ENCODE results near the gene ADAM17.
"Not testable (repeated sequence)": the region's sequence is repeated elsewhere in the genome, so short reads cannot be mapped to it uniquely, and the experiment has no call there.

Gene ADAM17

DNA sequence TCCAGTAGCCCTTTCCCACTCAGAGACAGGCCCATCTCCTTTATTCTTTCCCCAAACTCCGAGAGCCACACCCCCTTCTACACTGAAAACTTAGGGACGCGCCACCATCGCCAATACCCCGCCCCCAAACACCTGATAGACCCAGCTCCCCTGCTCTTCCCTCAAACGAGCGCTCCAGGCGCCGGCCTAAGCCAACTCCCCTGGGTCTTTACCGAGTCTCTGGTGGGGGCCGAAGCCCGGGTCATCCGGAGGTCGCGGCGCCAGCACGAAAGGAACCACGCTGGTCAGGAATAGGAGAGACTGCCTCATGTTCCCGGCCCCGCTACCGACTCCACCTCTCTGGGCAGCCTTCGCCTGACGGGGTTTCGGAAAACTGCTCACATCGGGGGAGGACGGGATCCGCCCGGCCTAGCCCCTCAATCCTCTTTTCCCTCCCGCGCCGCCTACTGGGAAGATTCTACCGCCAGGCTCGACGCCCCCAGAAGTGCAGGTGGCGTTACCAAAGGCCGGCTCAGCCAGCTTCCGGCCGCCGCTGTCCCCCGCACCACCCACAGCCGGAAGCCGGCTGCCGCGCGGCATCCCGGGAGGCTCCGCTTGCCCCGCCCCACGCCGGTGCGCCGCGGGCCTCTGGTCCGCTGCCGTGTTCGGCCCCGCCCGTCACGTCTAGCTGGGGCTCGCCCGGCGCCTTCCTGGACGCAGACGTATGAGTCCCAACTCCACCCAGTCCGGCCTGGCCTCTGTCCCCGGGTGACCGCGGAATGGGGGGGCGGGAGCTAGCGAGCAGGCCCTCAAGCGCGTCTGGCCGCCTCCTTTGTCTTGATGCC, at the start of gene ADAM17:
Gene ADAM17, minus strand, starts transcription at position 534 of the 824 bp plus-strand sequence. Its CDS starts 225 bp downstream, at position 309.
- peak; percentile 77 to 90 (median 79) for DNase-seq (ENCODE audit: low read depth in 2 of 3, low spot score in 2 of 3)

DNA sequence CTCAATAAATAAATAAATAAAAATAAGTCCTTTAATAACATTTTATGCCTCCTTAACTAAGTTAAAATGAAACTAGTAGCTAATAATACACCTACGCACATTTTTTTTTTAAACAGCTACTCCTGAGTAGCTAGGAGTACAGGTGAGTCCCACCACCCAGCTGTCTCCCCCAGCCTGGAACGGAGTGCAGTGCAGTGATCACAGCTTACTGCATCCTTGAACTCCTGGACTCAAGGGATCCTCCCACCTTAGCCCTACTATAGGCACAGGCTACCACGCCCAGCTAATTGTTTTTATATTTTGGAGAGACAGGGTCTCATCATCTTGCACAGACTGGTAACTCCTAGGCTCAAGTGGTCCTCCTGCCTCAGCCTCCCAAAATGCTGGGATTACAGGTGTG, 46.8 kb upstream of the ADAM17 start:
- no peak for DNase-seq (ENCODE audit: low read depth in 2 of 3, low spot score in 2 of 3)

DNA sequence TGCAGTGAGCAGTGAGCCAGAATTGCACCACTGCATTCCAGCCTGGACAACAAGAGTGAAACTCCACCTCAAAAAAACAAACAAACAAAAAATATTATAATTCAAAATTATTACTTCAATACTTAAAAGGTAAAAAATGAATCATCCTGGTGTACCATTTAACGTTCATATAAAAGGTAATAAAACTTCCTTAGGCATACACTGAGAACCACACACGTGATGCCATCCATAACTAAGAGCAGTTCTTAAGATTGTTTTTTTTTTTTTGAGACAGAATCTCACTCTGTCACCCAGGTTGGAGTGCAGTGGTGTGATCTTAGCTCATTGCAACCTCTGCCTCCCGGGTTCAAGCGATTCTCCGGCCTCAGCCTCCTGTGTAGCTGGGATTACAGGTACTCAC, 45.8 kb upstream of the ADAM17 start:
- no peak for DNase-seq (ENCODE audit: low read depth in 2 of 3, low spot score in 2 of 3)

DNA sequence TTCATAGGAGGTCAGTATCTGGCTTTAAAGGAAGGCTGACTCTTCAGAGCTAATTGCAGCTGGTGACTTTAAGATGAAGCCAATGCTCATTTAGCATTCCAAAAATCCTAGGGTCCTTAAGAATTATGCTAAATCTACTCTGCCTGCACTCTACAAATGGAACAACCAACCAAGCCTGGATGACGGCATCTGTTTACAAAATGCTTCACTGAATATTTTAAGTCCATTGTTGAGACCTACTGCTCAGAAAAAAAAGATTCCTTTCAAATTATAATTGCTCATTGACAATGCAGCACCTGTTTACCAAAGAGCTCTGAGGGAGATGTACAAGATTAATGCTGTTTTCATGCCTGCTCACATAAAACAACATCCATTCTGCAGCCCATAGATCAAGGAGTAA, 43.8 kb upstream of the ADAM17 start:
- DNase-seq (ENCODE audit: low read depth in 2 of 3, low spot score in 2 of 3) = no peak

DNA sequence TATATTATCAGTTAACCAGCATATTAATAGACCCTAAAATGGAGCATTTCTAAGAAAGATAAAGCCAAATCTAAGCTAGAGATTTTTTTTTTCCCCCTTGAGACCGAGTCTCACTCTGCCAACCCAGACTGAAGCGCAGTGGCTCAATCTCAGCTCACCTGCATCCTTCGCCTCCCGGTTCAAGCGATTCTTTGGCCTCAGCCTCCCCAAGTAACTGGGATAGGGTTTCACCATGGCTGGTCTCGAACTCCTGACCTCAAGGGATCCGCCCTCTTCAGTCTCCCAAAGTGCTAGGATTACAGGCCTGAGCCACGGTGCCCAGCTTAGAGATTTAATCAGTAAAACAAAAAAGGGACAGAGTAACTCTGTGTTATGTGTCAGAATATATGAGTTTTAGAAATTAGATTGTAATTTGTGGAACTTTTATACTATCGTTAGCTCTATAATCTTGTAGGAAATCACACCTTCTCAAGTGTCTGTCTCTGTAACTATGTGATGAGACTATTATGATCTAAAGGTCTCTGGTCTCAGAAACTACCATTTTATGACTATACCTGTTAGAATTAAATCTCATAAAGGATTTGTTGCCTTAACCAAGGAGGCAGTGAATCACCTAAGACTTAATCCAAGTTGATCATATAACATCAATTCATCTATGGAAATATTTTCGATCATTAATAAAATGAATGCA, 41.1 kb upstream of the ADAM17 start:
- DNase-seq (ENCODE audit: low read depth in 2 of 3, low spot score in 2 of 3) = no peak

DNA sequence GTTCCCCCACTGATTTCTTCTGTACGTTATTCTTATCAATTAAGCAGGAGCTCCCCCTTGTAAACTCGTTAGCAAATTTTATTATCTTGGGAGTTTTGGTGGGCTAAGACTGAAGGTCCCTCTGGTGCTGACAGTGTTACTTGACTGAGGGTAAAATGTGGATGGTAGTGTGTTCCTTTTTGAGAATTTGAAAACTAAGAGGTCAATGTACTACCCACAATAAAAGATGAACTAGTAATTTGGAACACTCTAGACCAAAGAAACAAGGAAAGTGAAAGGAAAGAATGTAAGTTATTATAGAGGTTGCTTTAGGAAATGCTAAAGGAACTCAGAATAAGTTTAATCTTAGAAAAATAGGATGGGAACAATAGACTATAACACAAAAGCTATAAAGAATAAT, 40.1 kb upstream of the ADAM17 start:
- DNase-seq (ENCODE audit: low read depth in 2 of 3, low spot score in 2 of 3) = no peak

DNA sequence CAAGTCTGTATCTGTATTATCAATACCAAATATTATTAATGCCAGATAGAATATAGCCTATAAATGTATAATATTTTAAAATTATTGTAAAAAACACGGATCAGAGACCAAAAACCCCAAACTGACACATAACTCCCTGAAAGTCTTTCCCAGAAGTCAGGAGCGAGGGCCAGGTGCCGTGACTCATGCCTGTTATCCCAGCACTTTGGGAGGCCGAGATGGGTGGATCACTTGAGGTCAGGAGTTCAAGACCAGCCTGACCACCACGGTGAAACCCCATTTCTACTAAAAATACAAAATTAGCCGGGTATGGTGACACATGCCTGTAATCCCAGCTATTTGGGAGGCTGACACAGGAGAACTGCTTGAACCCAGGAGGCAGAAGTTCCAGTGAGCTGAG, 39.6 kb upstream of the ADAM17 start:
- DNase-seq (ENCODE audit: low read depth in 2 of 3, low spot score in 2 of 3) = not testable (repeated sequence)

DNA sequence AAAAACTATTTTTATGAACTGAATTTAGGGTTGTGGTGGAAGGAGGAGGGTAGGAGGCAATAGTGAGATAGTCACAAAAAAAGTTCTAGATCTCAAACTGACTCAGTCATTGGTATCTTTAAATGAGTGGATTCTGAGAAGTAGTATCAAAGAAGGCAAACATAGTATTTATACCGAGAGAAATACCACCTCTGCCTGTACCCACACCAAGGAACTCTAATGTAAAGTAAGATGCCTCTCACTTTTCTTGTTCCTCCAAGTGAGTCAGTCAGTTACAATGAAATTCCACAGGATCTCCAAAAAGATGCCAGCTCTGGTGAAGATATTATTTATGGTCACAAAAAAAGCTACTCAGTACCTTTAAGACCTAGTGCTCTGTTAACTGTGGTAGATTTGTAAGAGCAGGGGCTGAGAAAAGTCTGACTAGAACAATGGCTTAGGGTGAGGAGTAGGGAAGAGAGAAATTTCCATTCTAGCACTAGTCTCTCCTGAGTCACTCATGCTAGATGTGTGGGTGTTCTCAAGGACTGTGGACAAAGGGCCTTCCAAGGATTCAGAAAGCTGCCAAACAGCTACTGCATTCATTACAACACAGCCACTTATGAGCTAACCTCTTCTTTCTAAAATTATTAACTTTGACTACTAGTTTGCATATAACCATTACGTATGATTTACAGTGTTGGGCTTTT, 38.9 kb upstream of the ADAM17 start:
- no peak for DNase-seq (ENCODE audit: low read depth in 2 of 3, low spot score in 2 of 3)

DNA sequence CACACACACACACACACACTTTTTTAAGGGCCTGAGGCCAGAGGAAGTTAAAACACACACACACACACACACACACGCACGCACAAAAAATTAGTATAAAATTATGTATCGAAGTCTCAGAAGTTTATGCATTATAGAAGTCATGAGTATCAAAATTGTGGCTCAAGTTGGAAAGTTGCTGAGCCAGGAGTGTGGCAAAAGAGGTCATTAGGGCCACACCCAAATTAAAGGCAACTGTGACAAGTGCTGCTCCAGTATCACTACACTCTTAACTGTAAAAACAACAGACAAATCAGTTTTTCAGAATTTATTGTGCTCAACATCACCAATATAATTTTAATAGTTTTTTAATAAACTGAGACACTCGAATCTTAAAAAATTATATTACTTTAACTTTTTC, 38.3 kb upstream of the ADAM17 start:
- no peak for DNase-seq (ENCODE audit: low read depth in 2 of 3, low spot score in 2 of 3)

DNA sequence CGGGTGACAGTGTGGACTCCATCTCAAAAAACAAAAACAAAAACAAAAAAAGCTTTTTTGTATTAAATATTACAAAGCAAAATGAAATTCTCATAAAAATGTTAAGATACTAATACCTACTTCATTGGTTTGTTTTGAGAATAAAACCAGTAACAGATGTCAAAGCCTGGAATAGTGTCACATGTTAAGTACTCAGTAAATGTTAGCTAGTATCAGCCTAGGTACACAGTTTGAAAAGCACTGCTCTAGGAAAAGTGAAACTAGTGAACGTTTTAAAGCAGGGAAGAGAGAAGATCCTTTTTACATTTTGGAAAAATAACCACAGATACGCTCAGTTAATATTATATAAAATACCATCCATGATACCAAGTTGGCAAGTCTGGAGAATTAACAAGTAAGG, 37.1 kb upstream of the ADAM17 start:
- no peak for DNase-seq (ENCODE audit: low read depth in 2 of 3, low spot score in 2 of 3)

DNA sequence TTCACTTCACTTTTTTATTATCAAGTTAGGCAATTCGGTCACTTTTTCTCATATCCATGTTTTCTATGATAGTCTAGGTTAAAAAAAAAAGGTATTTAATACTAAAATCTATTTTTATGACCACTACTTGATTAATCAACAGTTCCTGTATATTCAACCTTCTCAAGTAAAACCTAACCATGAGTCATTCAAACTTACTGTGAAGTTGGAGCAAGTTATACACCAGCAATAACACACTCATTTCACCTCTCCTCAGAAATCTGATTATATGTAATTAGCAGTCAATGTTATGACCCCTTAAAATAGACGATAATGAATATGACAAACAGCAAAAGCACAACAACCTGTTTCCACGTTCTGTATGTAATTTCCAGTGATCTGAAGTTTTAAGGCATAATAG, 35.0 kb upstream of the ADAM17 start:
- DNase-seq (ENCODE audit: low read depth in 2 of 3, low spot score in 2 of 3) = no peak

DNA sequence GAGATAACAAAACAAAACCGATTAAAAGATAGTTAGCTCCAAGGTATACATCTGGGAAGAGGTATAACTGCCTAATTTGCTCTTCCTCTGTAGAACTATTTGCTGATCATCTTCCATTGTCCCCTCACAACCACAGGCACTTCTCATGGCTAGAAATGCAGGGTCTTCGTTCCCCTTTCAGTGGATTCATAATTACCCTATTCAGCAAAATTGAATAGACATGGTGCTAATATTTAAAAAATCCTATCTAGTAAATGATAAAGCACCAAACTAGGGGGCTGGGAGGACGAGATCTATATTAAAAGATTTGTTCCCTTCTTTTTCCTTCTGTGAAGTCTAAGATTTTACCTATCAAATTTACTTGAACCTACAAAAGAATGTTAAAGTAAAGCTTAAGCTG, 30.8 kb upstream of the ADAM17 start:
- no peak for DNase-seq (ENCODE audit: low read depth in 2 of 3, low spot score in 2 of 3)

DNA sequence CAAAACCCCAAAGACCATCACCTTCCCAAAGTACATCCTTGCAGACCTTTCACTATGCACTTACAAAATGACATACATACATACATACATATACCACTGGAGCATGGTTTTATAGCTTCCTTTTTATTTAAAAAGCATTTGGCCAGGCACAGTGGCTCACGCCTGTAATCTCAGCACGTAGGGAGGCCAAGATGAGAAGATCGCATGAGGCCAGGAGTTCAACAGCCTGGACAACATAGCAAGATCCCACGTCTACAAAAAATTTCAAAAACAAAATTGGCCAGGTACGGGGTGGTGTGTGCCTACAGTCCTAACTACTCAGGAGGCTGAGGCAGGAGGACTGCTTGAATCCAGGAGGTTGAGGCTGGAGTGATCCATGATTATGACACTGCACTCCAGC, 29.9 kb upstream of the ADAM17 start:
- DNase-seq (ENCODE audit: low read depth in 2 of 3, low spot score in 2 of 3) = no peak

DNA sequence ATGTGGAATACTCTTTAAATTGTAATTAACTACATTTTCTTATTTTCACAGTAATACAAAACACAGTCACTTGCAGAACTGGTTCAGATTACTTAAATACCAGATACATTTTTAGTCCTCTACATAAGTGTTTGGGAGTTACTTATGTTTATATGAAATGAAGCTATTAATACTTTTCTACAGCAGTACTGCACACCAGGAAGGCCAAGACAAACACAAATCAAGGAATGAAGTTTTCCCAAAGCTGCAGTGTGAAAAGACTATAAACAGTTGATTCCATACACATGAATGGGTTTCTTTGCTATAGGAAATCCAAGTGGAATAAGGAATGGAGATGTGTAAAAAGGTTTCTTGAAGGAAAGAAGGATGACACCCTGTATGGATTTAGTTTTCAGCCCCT, 29.3 kb upstream of the ADAM17 start:
- DNase-seq (ENCODE audit: low read depth in 2 of 3, low spot score in 2 of 3) = not testable (repeated sequence)

DNA sequence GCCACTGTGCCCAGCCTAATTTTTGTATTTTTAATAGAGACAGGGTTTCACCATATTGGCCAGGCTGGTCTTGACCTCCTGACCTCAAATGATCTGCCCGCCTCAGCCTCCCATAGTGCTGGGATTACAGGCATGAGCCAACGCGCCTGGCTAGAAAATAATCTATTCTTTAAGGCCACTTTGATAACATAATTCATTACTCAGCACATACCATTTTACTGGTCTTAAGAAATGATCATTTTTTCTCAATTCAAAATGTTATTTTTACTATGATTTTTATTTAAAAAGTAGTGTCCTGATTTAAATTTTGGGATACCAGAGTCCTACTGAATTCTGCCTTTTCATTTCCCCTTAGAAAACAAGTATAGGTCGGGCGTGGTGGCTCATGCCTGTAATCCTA, 27.0 kb upstream of the ADAM17 start:
- DNase-seq (ENCODE audit: low read depth in 2 of 3, low spot score in 2 of 3) = no peak

DNA sequence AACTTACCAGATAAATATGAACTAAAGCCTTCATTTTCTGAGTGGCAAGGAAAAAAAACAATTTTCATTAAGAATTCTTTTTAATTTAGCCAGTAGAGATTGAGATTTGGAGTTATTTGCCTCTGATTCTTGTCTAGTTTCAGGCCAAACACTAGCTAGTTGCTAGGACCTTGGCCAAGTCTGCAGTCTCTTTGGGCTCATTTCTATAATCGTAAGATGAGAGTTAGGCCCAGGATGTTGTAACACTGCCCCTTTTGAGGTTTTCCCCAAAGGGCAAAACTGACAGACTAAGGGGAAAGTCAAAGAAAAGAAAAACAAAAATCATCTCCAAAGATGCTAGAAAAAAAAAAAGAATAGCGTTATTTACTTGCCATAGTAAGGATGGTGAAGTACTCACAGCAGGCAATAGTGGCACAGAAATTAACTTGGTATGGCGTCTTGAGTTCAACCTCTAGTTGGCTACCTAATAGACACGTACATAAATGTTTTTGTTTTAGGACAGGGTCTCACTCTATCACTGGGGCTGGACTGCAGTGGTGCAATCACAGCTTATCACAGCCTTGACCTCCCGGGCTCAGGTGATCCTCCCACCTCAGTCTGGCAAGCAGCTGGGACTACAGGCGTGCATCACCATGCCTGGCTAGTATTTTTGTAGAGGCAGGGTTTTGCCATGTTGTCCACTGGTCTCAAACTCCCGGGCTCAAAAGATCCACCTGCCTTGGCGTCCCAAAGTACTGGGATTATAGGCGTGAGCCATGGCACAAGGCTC, 23.0 kb upstream of the ADAM17 start:
- no peak for DNase-seq (ENCODE audit: low read depth in 2 of 3, low spot score in 2 of 3)

DNA sequence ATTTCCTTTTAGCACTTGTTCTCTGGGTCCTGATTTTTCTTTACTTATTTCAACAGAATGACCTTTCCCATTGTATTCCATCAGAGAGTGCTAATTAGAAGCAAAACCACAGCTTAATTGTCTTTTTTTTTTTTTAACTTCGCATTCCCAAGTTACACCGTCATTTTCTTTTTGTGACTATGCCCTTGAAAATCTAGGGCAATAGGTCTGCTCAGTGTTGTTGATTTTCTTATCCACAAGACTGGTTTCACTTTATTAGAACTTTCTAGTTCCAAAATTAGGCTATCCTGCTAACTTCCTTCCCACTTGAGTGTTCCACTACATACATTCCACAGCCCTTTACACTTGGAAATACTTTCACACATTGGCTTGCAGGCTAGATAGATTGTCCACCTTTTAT, 18.7 kb upstream of the ADAM17 start:
- no peak for DNase-seq (ENCODE audit: low read depth in 2 of 3, low spot score in 2 of 3)

DNA sequence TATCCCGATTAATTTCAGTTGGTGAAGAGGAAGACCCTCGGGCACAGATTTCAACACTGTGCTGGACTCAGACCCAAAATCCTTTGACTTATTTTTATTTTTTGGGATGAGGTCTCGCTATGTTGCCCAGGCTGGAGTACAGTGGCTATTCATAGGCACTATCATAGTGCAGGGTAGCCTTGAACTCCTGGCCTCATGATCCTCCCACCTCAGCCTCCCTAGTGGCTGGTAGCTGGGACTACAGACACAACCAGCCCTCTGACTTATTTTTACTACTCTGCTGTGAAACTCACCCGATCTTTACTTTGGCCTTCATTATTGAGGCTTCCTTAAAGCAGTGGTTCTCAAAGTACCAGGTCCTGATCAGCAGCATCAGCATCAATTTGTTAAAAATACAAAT, 18.2 kb upstream of the ADAM17 start:
- no peak for DNase-seq (ENCODE audit: low read depth in 2 of 3, low spot score in 2 of 3)

DNA sequence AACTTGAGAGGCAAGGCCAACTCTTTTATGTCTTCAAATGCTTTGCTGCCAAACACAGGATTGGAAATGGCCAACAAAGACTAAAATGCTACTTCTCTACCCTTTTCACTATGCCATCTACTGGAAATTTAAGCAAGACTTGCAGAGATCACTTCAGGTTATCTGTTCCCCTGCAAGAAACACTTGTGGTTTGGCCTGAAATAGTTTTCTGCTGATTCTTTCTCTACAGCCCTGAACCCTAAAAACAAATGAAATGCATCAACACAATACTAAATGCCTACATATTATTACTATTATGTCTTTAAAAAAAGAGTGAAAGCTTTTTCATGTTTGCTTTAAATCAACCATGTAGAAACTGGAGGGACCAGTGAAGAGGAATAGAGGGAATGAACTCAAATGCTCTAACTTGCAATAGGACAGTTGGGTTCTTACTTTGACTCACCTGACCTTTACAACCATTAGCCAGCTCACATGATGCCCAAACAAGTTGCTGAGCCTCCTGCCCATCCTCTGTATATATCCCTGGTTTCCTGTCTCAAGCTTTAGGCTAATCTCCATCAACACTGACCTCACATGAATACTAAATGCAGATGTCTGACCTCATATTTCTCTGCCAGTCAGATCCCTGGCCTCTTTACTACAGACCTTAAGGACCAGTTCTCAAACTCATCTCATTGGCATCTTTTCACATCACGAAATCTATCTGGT, 17.5 kb upstream of the ADAM17 start:
- no peak for DNase-seq (ENCODE audit: low read depth in 2 of 3, low spot score in 2 of 3)

DNA sequence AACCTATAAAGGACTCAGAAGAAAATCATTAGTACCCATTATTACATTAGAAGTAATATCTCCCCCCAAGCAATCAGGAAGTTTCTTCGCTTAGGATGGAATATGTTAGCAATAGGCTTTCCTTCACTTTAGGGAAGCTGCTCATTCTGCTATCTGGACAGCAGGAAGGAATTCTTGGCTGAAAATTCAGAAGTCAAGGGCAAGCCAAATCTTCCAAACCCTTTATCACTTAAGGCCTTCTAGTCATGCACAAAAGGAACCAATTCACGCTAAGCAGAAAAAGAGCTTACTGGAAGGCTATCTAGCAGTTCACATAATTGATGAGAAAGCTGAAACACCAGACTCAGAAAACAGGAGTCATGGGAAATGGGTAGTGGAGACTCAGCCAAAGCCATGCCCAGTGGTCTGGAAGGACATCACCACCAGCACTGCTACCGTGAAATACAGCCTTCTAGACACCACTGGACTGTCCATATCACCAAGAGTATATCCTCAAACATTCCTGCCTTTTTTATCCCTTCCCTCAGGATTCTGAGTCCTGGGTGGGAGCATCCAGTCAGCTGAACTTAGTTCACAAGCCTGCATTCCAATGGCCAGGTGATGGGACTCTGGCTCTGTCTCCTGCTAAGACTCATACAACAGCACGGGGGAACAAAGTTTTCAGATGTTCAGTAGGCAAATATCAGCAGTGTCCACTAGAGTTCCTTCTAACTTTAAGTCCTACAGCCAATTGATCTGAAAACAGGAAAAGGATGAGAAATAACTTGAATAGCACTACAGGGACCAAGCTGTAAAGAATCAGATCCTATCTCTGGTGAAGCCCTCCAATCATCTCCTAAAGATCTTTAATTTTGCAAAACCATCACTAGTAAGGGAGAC, 14.8 kb upstream of the ADAM17 start:
- no peak for DNase-seq (ENCODE audit: low read depth in 2 of 3, low spot score in 2 of 3)

All from activated CD8-positive, alpha-beta memory T cell treated with anti-CD3 and anti-CD28 coated beads for 48 hours (primary cell).